ENCODE measurements around the gene ZNF814. TPM values are rescaled to one million over a fixed set of nuclear protein-coding genes. Genes with fewer than 3 reads are reported as not detected.
"Not testable (repeated sequence)": the region's sequence is repeated elsewhere in the genome, so short reads cannot be mapped to it uniquely, and the experiment has no call there.

The ZNF814 gene
- total and polyA plus RNA-seq, 7 experiments from 2014 or later, result 12.7 to 56.9 (median 31.4) TPM

GRCh38 chr19:57869655-57870054 is 19.2 kb downstream of the ZNF814 start:
- H3K27ac Mint-ChIP-seq; CTCF ChIA-PET; ATAC-seq; H3K4me3 ChIP-seq (ENCODE audit: low read length); H3K4me3 Mint-ChIP-seq; H3K4me1 Mint-ChIP-seq; POLR2A ChIA-PET; H3K27me3 Mint-ChIP-seq; H3K4me1 ChIP-seq (ENCODE audit: control insufficient read depth in 2 of 2, insufficient read depth in 2 of 2, low read length in 2 of 2); intact Hi-C loops (cut with micrococcal nuclease); DNase-seq; H3K27me3 ChIP-seq (ENCODE audit: control insufficient read depth in 2 of 2, insufficient read depth in 2 of 2, low read length in 2 of 2); H3K27ac ChIP-seq (ENCODE audit: low read depth, low read length): not testable (repeated sequence)
- Histone ChIP-seq H3K36me3 (ENCODE audit: control insufficient read depth in 2 of 3, insufficient read depth in 3 of 3, low read length in 3 of 3) (peaks cover 0 to 52% (median 18%) of the 10 kb centered on the region in 3 experiments), H3K9me3 (ENCODE audit: control insufficient read depth in 2 of 3, low read length in 3 of 3) (peaks cover 21 to 95% (median 46%) of the 10 kb centered on the region in 3 experiments)
- Mint-ChIP-seq H3K36me3 (peaks cover 10 to 75% (median 59%) of the 10 kb centered on the region in 5 donors), H3K9me3 (peaks cover 6 to 94% (median 74%) of the 10 kb centered on the region in 11 donors)

GRCh38 chr19:57867868-57868492 is 20.9 kb downstream of the ZNF814 start:
- Mint-ChIP-seq H3K27ac (peak overlapping the region in 1 of 9 donors; percentile 9), H3K4me1 (no peaks in the 10 kb centered on the region), H3K36me3 (peaks cover 4 to 74% (median 54%) of the 10 kb centered on the region in 5 donors), H3K4me3 (no peak overlapping the region), H3K27me3 (no peaks in the 10 kb centered on the region), H3K9me3 (peaks cover 0 to 92% (median 70%) of the 10 kb centered on the region in 11 donors)
- no peaks in the 10 kb centered on the region for H3K4me1 ChIP-seq (ENCODE audit: control insufficient read depth in 2 of 2, insufficient read depth in 2 of 2, low read length in 2 of 2)
- intact Hi-C loops (cut with micrococcal nuclease), result no loop called here
- H3K9me3 ChIP-seq (ENCODE audit: control insufficient read depth in 2 of 3, low read length in 3 of 3), result peaks cover 15 to 91% (median 38%) of the 10 kb centered on the region in 3 experiments
- DNase-seq, result no peak
- H3K36me3 ChIP-seq (ENCODE audit: control insufficient read depth in 2 of 3, insufficient read depth in 3 of 3, low read length in 3 of 3), result peaks cover 0 to 50% (median 20%) of the 10 kb centered on the region in 3 experiments
- peak overlapping the region; percentile 10 for H3K4me3 ChIP-seq (ENCODE audit: low read length)
- ATAC-seq, result no peak
- ChIA-PET CTCF (interaction anchor here (0.7 kb wide), 3 partner anchors 121 to 458 kb away, joined by 3 to 4 read pairs (median 3); partner anchors contain the start of gene ZNF776), POLR2A (no interaction called here)
- H3K27me3 ChIP-seq (ENCODE audit: control insufficient read depth in 2 of 2, insufficient read depth in 2 of 2, low read length in 2 of 2), result no peaks in the 10 kb centered on the region
- H3K27ac ChIP-seq (ENCODE audit: low read depth, low read length), result no peak overlapping the region

DNA sequence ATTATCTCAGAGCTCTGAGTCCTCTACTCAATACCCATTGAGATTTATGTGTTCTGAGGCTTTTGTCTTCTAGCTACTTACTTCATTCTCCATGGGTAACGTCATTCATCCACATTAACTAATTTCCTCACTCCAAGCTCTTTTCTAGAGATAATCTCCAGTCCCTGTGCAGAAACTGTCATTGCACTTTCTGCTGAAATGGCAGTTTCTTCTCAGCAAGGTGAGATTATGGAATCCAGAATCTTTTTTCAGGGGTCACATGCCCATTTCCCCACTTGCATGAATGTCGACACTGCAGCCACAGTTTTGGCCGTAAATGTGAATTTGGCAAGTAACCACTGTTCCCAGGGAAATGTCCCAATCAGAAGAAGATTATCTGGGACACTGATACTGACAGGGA is 26.5 kb downstream of the ZNF814 start:
- H3K36me3 Mint-ChIP-seq, result peaks cover 22 to 91% (median 83%) of the 10 kb centered on the region in 5 donors
- H3K27ac ChIP-seq (ENCODE audit: low read depth, low read length); H3K27me3 ChIP-seq (ENCODE audit: control insufficient read depth in 2 of 2, insufficient read depth in 2 of 2, low read length in 2 of 2); H3K4me1 Mint-ChIP-seq; DNase-seq; H3K4me1 ChIP-seq (ENCODE audit: control insufficient read depth in 2 of 2, insufficient read depth in 2 of 2, low read length in 2 of 2); H3K27ac Mint-ChIP-seq; H3K4me3 ChIP-seq (ENCODE audit: low read length); H3K4me3 Mint-ChIP-seq; intact Hi-C loops (cut with micrococcal nuclease); ATAC-seq; H3K27me3 Mint-ChIP-seq: not testable (repeated sequence)
- Histone ChIP-seq H3K36me3 (ENCODE audit: control insufficient read depth in 2 of 3, insufficient read depth in 3 of 3, low read length in 3 of 3) (peaks cover 0 to 90% (median 35%) of the 10 kb centered on the region in 3 experiments), H3K9me3 (ENCODE audit: control insufficient read depth in 2 of 3, low read length in 3 of 3) (peaks cover 0 to 80% (median 30%) of the 10 kb centered on the region in 3 experiments)
- ChIA-PET CTCF (interaction anchor here (0.6 kb wide), 1 partner anchor 63 kb away, joined by 4 read pairs; no protein-coding TSS in a partner anchor), POLR2A (interaction anchor here (1.0 to 1.1 kb wide), 2 partner anchors 10 to 26 kb away, joined by 3 read pairs; partner anchors contain the start of gene ZNF814)
- peaks cover 0 to 91% (median 67%) of the 10 kb centered on the region in 11 donors for H3K9me3 Mint-ChIP-seq

GRCh38 chr19:57854117-57854516 is 34.7 kb downstream of the ZNF814 start:
- ATAC-seq; POLR2A ChIA-PET; H3K27me3 Mint-ChIP-seq; intact Hi-C loops (cut with micrococcal nuclease); DNase-seq; H3K4me3 ChIP-seq (ENCODE audit: low read length); H3K27ac ChIP-seq (ENCODE audit: low read depth, low read length); H3K4me3 Mint-ChIP-seq; H3K27me3 ChIP-seq (ENCODE audit: control insufficient read depth in 2 of 2, insufficient read depth in 2 of 2, low read length in 2 of 2); H3K27ac Mint-ChIP-seq; CTCF ChIA-PET: not testable (repeated sequence)
- peaks cover 0 to 53% (median 7%) of the 10 kb centered on the region in 3 experiments for H3K36me3 ChIP-seq (ENCODE audit: control insufficient read depth in 2 of 3, insufficient read depth in 3 of 3, low read length in 3 of 3)
- peaks cover 7 to 11% of the 10 kb centered on the region in 2 donors for H3K4me1 ChIP-seq (ENCODE audit: control insufficient read depth in 2 of 2, insufficient read depth in 2 of 2, low read length in 2 of 2)
- Mint-ChIP-seq H3K9me3 (peaks cover 4 to 68% (median 37%) of the 10 kb centered on the region in 11 donors), H3K36me3 (peaks cover 32 to 78% (median 70%) of the 10 kb centered on the region in 5 donors), H3K4me1 (peaks cover 22 to 35% (median 28%) of the 10 kb centered on the region in 7 donors)
- peaks cover 0 to 21% (median 0%) of the 10 kb centered on the region in 3 experiments for H3K9me3 ChIP-seq (ENCODE audit: control insufficient read depth in 2 of 3, low read length in 3 of 3)

GRCh38 chr19:57851812-57852603 is 36.8 kb downstream of the ZNF814 start:
- CTCF ChIA-PET, result interaction anchor here (0.6 kb wide), 1 partner anchor 1526 kb away, joined by 3 read pairs; no protein-coding TSS in a partner anchor
- peak overlapping the region in 6 of 10 donors; percentile 33 to 94 (median 71) for H3K4me3 Mint-ChIP-seq

DNA sequence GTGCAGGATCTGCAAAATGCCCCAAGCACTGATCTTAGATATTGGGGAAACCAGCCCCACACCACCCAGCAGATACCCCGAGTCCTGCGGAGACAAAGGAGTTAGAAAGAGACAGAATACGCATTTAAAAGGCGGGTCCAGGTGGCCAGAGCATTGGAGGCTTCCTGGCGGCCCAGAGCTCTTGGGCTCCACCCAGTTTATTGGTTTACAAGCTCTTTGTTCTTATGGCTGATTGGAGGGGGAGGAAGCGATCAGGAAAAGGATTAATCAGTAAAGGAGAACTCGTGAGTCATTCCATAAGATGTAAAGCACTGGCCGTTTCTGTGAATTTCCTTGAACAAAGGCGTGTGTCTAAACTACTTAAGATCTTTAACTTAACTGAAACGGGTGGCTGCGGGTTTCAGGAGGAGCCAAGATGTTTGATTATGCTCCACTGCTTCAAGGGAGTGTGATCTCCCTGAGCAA is 38.3 kb downstream of the ZNF814 start:
- no peak for ATAC-seq
- peak overlapping the region; percentile 72 for H3K4me3 ChIP-seq (ENCODE audit: low read length)
- peak overlapping the region; percentile 93 to 97 (median 94) for H3K4me3 Mint-ChIP-seq

More at GRCh38 chr19:57851812-57852603, 36.8 kb downstream of the ZNF814 start:
- H3K27me3 Mint-ChIP-seq; H3K4me3 ChIP-seq (ENCODE audit: low read length); ATAC-seq; intact Hi-C loops (cut with micrococcal nuclease); H3K9me3 ChIP-seq (ENCODE audit: control insufficient read depth in 2 of 3, low read length in 3 of 3); DNase-seq; H3K27me3 ChIP-seq (ENCODE audit: control insufficient read depth in 2 of 2, insufficient read depth in 2 of 2, low read length in 2 of 2); H3K27ac ChIP-seq (ENCODE audit: low read depth, low read length): not testable (repeated sequence)
- peaks cover 4 to 52% (median 29%) of the 10 kb centered on the region in 11 donors for H3K9me3 Mint-ChIP-seq
- POLR2A ChIA-PET, result interaction anchor here (0.6 to 1.5 kb wide), 5 partner anchors 11 to 326 kb away, joined by 3 read pairs; partner anchors contain the start of gene ZNF814
- H3K36me3 Mint-ChIP-seq, result peaks cover 23 to 67% (median 54%) of the 10 kb centered on the region in 5 donors
- peak overlapping the region in 2 of 9 donors; percentile 9 to 60 for H3K27ac Mint-ChIP-seq
- Histone ChIP-seq H3K4me1 (ENCODE audit: control insufficient read depth in 2 of 2, insufficient read depth in 2 of 2, low read length in 2 of 2) (peaks cover 7 to 11% of the 10 kb centered on the region in 2 donors), H3K36me3 (ENCODE audit: control insufficient read depth in 2 of 3, insufficient read depth in 3 of 3, low read length in 3 of 3) (peaks cover 0 to 36% (median 6%) of the 10 kb centered on the region in 3 experiments)
- peaks cover 22 to 32% (median 28%) of the 10 kb centered on the region in 7 donors for H3K4me1 Mint-ChIP-seq

More for the DNA sequence above, 38.3 kb downstream of the ZNF814 start:
- intact Hi-C loops (cut with micrococcal nuclease), result no loop called here
- Mint-ChIP-seq H3K4me1 (peaks cover 22 to 32% (median 28%) of the 10 kb centered on the region in 7 donors), H3K36me3 (peaks cover 19 to 61% (median 44%) of the 10 kb centered on the region in 5 donors), H3K9me3 (peaks cover 4 to 39% (median 16%) of the 10 kb centered on the region in 11 donors), H3K27me3 (no peaks in the 10 kb centered on the region), H3K27ac (peak overlapping the region; percentile 90 to 98 (median 95))
- DNase-seq, result no peak
- no peaks in the 10 kb centered on the region for H3K27me3 ChIP-seq (ENCODE audit: control insufficient read depth in 2 of 2, insufficient read depth in 2 of 2, low read length in 2 of 2)
- H3K4me1 ChIP-seq (ENCODE audit: control insufficient read depth in 2 of 2, insufficient read depth in 2 of 2, low read length in 2 of 2), result peaks cover 7 to 11% of the 10 kb centered on the region in 2 donors
- POLR2A ChIA-PET, result interaction anchor here (0.5 to 1.5 kb wide), 3 partner anchors 38 to 659 kb away, joined by 3 read pairs; partner anchors contain the start of genes ZNF324B and ZNF814
- peaks cover 0 to 5% (median 0%) of the 10 kb centered on the region in 3 experiments for H3K9me3 ChIP-seq (ENCODE audit: control insufficient read depth in 2 of 3, low read length in 3 of 3)
- CTCF ChIA-PET, result no interaction called here
- peaks cover 0 to 22% (median under 1%) of the 10 kb centered on the region in 3 experiments for H3K36me3 ChIP-seq (ENCODE audit: control insufficient read depth in 2 of 3, insufficient read depth in 3 of 3, low read length in 3 of 3)
- H3K27ac ChIP-seq (ENCODE audit: low read depth, low read length), result peak overlapping the region; percentile 92
